Measurements from ENCODE around the gene RAB3A.

RAB3A gene

DNA sequence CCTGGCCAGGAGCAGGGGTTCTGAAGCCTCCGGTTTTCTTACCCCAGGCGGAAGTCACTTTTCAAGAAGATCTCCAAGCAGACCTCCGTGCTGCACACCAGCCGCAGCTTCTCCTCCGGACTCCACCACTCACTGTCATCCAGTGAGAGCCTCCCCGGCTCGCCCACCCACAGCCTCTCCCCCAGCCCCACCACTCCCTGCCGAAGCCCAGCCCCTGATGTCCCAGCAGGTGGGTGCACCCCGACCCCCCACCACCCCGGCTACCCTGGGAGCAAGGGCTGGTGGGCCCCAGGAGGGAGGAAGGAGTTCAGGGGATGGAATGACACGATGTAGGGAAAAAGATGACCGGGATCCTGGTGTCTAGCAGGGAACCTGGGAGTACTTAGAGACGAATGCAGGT is 56.4 kb downstream of the RAB3A start:
- no peak for DNase-seq (ENCODE audit: low read depth)
